Measurements from ENCODE around the gene PLET1.

GRCh38 chr11:112219476-112220232 is 41.0 kb downstream of the PLET1 start:
- TF ChIP-seq, protein P1, sequence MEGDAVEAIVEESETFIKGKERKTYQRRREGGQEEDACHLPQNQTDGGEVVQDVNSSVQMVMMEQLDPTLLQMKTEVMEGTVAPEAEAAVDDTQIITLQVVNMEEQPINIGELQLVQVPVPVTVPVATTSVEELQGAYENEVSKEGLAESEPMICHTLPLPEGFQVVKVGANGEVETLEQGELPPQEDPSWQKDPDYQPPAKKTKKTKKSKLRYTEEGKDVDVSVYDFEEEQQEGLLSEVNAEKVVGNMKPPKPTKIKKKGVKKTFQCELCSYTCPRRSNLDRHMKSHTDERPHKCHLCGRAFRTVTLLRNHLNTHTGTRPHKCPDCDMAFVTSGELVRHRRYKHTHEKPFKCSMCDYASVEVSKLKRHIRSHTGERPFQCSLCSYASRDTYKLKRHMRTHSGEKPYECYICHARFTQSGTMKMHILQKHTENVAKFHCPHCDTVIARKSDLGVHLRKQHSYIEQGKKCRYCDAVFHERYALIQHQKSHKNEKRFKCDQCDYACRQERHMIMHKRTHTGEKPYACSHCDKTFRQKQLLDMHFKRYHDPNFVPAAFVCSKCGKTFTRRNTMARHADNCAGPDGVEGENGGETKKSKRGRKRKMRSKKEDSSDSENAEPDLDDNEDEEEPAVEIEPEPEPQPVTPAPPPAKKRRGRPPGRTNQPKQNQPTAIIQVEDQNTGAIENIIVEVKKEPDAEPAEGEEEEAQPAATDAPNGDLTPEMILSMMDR (conservative IDR thresholded peaks at IDR 0.05; ENCODE audit: low read depth, low read length): peak; percentile 91
- no peak for TF ChIP-seq EZH2 (IDR thresholded peaks at IDR 0.05; ENCODE audit: low read length, unreplicated experiment)

Data from PC-3 (cell line).